Nephron (organoid): ENCODE data around the gene BRD3OS.

ENCODE experiments used
- H3K27ac Mint-ChIP-seq, 3 experiments: 2 replicates each; pipeline ENCODE4 v1.8.0; 2020; ENCODE audit warnings: mixed read lengths in 3 of 3, mild to moderate bottlenecking in 2 of 3, moderate library complexity in 1 of 3
- H3K27me3 Mint-ChIP-seq: 2 replicates; pipeline ENCODE4 v1.8.0; 2021; ENCODE audit warnings: low read depth, mild to moderate bottlenecking, moderate library complexity, mixed read lengths
- H3K36me3 Mint-ChIP-seq: 2 replicates; pipeline ENCODE4 v1.8.0; 2020; ENCODE audit warnings: low read depth, mixed read lengths
- H3K4me1 Mint-ChIP-seq: 2 replicates; pipeline ENCODE4 v1.8.0; 2020; ENCODE audit warnings: mixed read lengths
- H3K4me3 Mint-ChIP-seq, 3 experiments: 2 replicates each; pipeline ENCODE4 v1.8.0; 2020; ENCODE audit warnings: mild to moderate bottlenecking in 3 of 3, mixed read lengths in 3 of 3, moderate library complexity in 2 of 3
- H3K9me3 Mint-ChIP-seq: 2 replicates; pipeline ENCODE4 v1.8.0; 2020; ENCODE audit warnings: mixed read lengths
- TF ChIP-seq, protein P1 (sequence below), 3 experiments: fragments of 200-600 bp; sonication (generic); IDR thresholded peaks; one replicate each; pipeline ENCODE4 v1.5.0; 2021; ENCODE audit warnings: antibody characterized with exemption in 3 of 3; ENCODE audit not compliant: unreplicated experiment in 3 of 3

BRD3OS gene

DNA sequence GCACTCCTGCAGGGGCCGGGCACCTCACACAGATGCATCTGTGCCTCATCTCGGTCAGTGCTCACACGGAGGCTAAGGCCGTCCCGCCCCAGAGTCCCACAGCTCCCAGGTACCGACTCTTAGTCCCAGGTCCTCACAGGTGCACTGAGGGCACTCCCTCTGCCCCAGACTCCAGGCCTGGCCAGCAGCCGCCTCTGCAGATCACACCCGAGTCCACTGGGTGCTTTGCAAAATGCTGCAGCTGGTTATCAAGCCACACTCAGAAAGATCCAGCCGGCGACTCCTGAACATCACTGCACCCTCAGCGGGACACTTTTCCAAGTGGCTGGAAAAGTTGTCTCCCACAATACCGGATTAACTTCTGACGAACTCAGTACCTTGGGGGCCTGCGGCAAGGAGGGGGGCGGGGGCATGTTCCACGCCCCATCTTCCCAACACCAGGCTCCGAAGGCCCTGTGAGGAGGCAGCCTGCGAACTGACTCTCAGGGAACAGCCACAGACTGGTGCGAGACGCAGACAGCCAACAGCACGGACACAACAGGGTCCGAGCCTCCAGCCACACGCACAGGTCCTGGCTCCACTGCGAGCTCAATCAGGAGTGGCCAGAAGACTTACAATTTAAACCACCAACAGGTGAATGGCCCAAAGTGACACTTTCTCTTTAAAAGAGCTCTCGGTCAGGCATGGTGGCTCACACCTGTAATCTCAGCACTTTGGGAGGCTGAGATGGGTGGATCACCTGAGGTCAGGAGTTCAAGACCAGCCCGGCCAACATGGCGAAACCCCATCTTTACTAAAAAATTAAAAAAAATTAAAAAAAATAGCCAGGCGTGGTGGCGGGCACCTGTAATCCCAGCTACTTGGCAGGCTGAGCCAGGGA is 38.5 kb downstream of the BRD3OS start:
- Mint-ChIP-seq H3K9me3 (no peaks in the 10 kb centered on the region), H3K4me3 (peak overlapping the region; percentile 33 to 80 (median 50)), H3K36me3 (no peaks in the 10 kb centered on the region), H3K27ac (peak overlapping the region in 2 of 3 experiments; percentile 31 to 76), H3K4me1 (peaks cover 46% of the 10 kb centered on the region), H3K27me3 (peaks cover 2% of the 10 kb centered on the region)
- TF ChIP-seq, protein P1, sequence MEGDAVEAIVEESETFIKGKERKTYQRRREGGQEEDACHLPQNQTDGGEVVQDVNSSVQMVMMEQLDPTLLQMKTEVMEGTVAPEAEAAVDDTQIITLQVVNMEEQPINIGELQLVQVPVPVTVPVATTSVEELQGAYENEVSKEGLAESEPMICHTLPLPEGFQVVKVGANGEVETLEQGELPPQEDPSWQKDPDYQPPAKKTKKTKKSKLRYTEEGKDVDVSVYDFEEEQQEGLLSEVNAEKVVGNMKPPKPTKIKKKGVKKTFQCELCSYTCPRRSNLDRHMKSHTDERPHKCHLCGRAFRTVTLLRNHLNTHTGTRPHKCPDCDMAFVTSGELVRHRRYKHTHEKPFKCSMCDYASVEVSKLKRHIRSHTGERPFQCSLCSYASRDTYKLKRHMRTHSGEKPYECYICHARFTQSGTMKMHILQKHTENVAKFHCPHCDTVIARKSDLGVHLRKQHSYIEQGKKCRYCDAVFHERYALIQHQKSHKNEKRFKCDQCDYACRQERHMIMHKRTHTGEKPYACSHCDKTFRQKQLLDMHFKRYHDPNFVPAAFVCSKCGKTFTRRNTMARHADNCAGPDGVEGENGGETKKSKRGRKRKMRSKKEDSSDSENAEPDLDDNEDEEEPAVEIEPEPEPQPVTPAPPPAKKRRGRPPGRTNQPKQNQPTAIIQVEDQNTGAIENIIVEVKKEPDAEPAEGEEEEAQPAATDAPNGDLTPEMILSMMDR (IDR thresholded peaks at IDR 0.05; ENCODE audit: unreplicated experiment in 3 of 3), result no peak

DNA sequence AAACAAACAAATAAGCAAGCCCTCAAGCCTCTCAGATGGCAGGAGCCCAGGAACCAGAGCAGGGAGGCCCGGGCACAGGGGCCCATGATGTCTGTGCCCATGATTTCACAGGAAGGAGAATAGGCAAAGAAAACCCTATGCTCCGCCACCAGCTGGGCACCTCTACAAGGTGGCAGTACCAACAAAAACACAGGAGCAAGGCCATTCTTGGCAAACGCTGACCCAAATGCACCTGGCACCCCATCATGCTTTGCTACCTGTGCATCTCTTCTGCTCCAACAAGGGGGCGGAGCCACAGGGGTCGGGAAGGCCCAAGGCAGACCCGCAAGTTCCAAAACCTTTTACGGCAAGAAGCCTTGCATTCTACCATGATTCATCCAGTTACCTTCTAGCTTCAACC is 39.4 kb downstream of the BRD3OS start:
- TF ChIP-seq, protein P1 (IDR thresholded peaks at IDR 0.05; ENCODE audit: unreplicated experiment in 3 of 3), result no peak
- no peaks in the 10 kb centered on the region for H3K9me3 Mint-ChIP-seq
- H3K4me3 Mint-ChIP-seq, result peak overlapping the region; percentile 92 to 96 (median 94)
- H3K27ac Mint-ChIP-seq, result no peak overlapping the region
- H3K27me3 Mint-ChIP-seq, result peaks cover 11% of the 10 kb centered on the region
- no peaks in the 10 kb centered on the region for H3K36me3 Mint-ChIP-seq
- H3K4me1 Mint-ChIP-seq, result peaks cover 41% of the 10 kb centered on the region

DNA sequence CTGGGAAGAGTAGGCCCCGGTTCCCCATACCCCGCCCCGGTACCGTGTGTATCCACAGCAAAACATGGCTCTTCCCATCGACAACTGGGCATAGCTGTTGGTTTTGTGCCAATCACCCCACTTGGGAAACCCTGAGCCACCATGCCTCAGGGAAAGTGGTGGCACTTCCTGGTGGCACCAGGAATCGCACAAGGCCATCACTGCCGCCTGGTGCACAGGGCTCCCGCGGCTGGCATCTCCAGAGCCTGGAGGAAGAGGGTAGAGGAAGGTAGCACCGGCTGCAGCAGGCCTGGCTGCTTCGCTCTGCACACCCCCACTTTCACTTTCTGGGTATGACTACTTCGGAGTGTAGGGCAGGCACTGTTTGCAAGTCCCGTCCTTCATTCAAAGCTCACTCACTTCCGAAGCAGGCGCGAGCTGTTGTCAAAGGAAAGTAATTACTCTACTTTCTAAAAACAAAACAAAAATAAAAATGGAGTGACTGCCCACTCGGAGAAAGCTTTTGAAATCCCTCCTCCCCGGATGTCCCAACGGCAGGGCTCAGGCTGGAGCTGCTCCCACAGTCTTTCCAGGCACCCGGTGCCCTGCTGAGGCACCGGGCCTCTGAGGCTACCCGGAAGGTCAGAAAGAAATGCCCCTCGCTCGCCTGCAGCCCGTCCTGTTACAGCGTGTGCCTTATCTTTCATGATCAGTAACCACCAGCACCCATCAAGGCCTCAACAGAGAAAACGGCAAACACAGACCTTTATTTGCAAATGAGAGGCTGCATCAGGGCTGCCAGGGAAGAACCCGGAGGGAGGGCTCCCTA is 40.5 kb downstream of the BRD3OS start:
- peaks cover 20% of the 10 kb centered on the region for H3K27me3 Mint-ChIP-seq
- H3K4me3 Mint-ChIP-seq, result peak overlapping the region; percentile 92 to 96 (median 94)
- H3K4me1 Mint-ChIP-seq, result peaks cover 35% of the 10 kb centered on the region
- TF ChIP-seq, protein P1 (IDR thresholded peaks at IDR 0.05; ENCODE audit: unreplicated experiment in 3 of 3), result no peak
- no peaks in the 10 kb centered on the region for H3K36me3 Mint-ChIP-seq
- peaks cover 2% of the 10 kb centered on the region for H3K9me3 Mint-ChIP-seq
- peak overlapping the region; percentile 92 to 98 (median 97) for H3K27ac Mint-ChIP-seq

DNA sequence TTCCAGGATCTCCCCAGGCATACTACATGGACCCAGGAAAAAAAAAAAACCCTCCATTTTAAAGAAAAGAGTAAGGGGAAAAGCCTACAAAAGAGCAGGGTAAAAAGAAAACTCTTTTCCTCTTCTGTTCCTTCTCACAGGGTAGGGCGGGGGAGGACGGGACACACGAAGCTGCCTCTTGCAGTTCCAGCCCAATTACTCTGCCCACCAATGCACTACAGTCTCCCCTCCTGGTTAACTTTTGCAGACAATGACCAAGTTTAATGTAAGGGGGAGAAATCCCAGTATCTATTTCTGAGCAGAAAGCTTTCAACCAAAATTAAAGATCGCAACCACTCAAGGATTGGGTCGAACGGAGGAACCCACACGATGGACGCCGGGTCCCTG is 41.2 kb downstream of the BRD3OS start:
- Mint-ChIP-seq H3K27me3 (peaks cover 23% of the 10 kb centered on the region), H3K9me3 (peaks cover 4% of the 10 kb centered on the region), H3K4me3 (peak overlapping the region; percentile 92 to 96 (median 94)), H3K4me1 (peaks cover 37% of the 10 kb centered on the region), H3K36me3 (no peaks in the 10 kb centered on the region), H3K27ac (peak overlapping the region; percentile 92 to 98 (median 97))
- TF ChIP-seq, protein P1 (IDR thresholded peaks at IDR 0.05; ENCODE audit: unreplicated experiment in 3 of 3), result no peak

DNA sequence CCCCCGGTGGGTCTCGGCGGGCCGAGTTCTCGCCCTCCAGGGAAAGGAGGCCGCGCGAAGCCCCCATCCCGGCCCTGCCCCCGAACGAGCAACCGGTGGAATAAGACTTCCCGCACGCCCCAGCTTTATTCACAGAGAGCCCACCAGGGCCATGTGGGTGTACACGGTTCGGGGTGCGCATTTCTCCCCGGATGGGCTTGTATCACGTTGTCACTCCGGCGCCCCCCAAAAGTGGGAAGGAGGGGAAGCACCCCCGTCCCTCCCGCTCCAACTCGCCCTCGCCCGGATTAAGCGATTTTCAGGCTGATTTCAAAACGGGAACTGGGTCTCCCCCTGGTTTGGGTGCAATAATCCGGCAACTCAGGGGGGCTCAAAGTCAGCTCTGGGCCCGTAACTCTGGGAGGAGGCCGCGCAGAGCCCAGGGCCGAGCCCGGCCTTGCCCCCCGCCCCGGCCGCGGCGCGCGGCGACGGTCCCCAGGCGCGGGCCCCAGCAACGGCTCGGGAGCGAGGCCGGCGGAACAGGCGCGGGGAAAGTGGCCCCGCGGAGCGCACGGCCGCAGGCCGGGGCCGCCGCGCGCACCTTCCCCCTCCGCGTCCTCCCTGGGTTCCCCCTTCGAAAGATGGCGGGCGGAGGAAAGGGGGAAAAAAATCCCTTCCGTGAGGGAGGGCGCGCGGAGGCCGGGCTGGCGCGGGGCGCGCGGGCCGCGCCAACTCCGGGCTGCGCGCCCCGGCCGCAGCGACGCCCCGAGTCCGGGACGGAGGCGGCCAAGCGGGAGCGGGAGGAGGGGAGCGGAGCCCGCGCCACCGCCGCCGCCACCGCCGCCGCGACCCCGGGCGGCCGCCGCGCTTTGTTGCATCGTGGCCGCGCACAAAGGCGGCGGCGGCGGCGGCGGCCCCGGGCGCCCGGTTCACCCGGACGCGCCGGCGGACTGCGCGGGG is 41.9 kb downstream of the BRD3OS start:
- Mint-ChIP-seq H3K4me1 (peaks cover 36% of the 10 kb centered on the region), H3K36me3 (no peaks in the 10 kb centered on the region), H3K27me3 (peaks cover 25% of the 10 kb centered on the region), H3K27ac (peak overlapping the region; percentile 92 to 98 (median 97)), H3K9me3 (peaks cover 5% of the 10 kb centered on the region), H3K4me3 (peak overlapping the region; percentile 92 to 96 (median 94))
- TF ChIP-seq, protein P1 (IDR thresholded peaks at IDR 0.05; ENCODE audit: unreplicated experiment in 3 of 3), result no peak
